Measurements from ENCODE around the gene BNIP3.

BNIP3 gene

GRCh38 chr10:131930586-131931330 lies 51.0 kb downstream of the BNIP3 start:
- no peak overlapping the region for H3K4me3 ChIP-seq (ENCODE audit: insufficient read depth, low read length, poor library complexity, severe bottlenecking)

GRCh38 chr10:131930150-131930549 lies 51.6 kb downstream of the BNIP3 start:
- Histone ChIP-seq H3K27me3 (ENCODE audit: low read length) (no peaks in the 10 kb centered on the region), H3K79me2 (ENCODE audit: insufficient read depth, low read length) (peaks cover 94% of the 10 kb centered on the region), H3K9ac (ENCODE audit: low read length) (no peak overlapping the region), H2AFZ (ENCODE audit: low read depth, low read length, severe bottlenecking) (no peak overlapping the region), H3F3A (ENCODE audit: insufficient read depth) (no peaks in the 10 kb centered on the region), H3K9me3 (ENCODE audit: insufficient read depth, low read length) (no peaks in the 10 kb centered on the region; the same call in 1 of the 2 replicates), H3K36me3 (ENCODE audit: low read length) (no peaks in the 10 kb centered on the region), H4K20me1 (ENCODE audit: low read depth, low read length) (0 out of 2 replicates have a peak, but pooled peaks cover 9% of the 10 kb centered on the region), H3K4me3 (ENCODE audit: insufficient read depth, low read length, poor library complexity, severe bottlenecking) (no peak overlapping the region), H3K4me2 (ENCODE audit: low read depth, low read length, poor library complexity, severe bottlenecking) (no peak overlapping the region), H3K9me2 (replicated peaks; ENCODE audit: insufficient read depth, low read length) (no peaks in the 10 kb centered on the region), H3K27ac (ENCODE audit: low read depth, low read length) (no peak overlapping the region)
- TF ChIP-seq, protein P1, sequence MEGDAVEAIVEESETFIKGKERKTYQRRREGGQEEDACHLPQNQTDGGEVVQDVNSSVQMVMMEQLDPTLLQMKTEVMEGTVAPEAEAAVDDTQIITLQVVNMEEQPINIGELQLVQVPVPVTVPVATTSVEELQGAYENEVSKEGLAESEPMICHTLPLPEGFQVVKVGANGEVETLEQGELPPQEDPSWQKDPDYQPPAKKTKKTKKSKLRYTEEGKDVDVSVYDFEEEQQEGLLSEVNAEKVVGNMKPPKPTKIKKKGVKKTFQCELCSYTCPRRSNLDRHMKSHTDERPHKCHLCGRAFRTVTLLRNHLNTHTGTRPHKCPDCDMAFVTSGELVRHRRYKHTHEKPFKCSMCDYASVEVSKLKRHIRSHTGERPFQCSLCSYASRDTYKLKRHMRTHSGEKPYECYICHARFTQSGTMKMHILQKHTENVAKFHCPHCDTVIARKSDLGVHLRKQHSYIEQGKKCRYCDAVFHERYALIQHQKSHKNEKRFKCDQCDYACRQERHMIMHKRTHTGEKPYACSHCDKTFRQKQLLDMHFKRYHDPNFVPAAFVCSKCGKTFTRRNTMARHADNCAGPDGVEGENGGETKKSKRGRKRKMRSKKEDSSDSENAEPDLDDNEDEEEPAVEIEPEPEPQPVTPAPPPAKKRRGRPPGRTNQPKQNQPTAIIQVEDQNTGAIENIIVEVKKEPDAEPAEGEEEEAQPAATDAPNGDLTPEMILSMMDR (IDR thresholded peaks at IDR 0.05; ENCODE audit: insufficient read depth, low read length, poor library complexity, severe bottlenecking) = no peak
- TF ChIP-seq EZH2phosphoT487 (conservative IDR thresholded peaks at IDR 0.05; ENCODE audit: low read length) = no peak

More at GRCh38 chr10:131930586-131931330, 51.0 kb downstream of the BNIP3 start:
- peaks cover 88% of the 10 kb centered on the region for H3K79me2 ChIP-seq (ENCODE audit: insufficient read depth, low read length)
- H3K27me3 ChIP-seq (ENCODE audit: low read length) = no peaks in the 10 kb centered on the region
- no peaks in the 10 kb centered on the region for H3K9me2 ChIP-seq (replicated peaks; ENCODE audit: insufficient read depth, low read length)
- H3K9ac ChIP-seq (ENCODE audit: low read length) = no peak overlapping the region
- no peak overlapping the region for H3K4me2 ChIP-seq (ENCODE audit: low read depth, low read length, poor library complexity, severe bottlenecking)
- no peak overlapping the region for H2AFZ ChIP-seq (ENCODE audit: low read depth, low read length, severe bottlenecking)
- TF ChIP-seq EZH2phosphoT487 (conservative IDR thresholded peaks at IDR 0.05; ENCODE audit: low read length) = no peak
- TF ChIP-seq, protein P1 (IDR thresholded peaks at IDR 0.05; ENCODE audit: insufficient read depth, low read length, poor library complexity, severe bottlenecking) = no peak
- no peaks in the 10 kb centered on the region for H3K36me3 ChIP-seq (ENCODE audit: low read length)
- H3F3A ChIP-seq (ENCODE audit: insufficient read depth) = no peaks in the 10 kb centered on the region
- H3K9me3 ChIP-seq (ENCODE audit: insufficient read depth, low read length) = no peaks in the 10 kb centered on the region
- H4K20me1 ChIP-seq (ENCODE audit: low read depth, low read length) = 0 out of 2 replicates have a peak, but pooled peaks cover 9% of the 10 kb centered on the region
- no peak overlapping the region for H3K27ac ChIP-seq (ENCODE audit: low read depth, low read length)

DNA sequence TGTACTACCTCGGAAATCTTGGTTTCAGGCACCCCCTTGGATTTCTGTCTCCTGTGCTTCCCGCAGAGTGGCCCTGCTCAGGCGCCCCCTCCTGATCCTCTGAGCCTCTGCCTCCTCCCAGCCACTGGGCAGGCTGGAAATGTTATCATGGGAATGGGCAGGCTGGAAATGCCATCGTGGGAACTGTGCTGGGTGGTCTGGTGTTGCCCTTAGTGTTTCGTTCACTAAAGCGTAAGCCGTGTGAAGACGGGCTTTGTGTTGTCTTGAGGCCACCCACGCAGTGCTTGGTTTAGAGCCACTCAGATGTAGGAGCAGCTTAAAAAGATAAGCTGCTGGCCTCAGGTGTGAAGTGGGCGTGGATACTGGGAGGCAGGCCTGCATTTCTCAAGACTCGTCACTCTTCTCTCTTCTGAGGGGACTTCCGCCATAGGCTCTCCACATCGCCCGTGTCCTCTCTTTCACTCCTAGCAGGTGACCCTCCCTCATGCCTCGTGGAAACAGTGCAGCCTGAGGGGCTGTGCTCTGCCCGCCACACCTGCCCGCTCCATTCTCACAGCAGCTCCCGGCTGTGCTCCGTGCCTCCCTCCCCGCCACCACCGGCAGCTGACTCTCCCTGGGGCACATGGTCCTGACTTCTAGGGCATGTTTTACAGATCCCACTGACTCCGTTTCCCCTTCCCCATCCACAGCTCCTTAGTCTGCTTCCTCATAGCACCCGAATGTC lies 52.4 kb downstream of the BNIP3 start:
- Histone ChIP-seq H3K9me2 (replicated peaks; ENCODE audit: insufficient read depth, low read length) (no peaks in the 10 kb centered on the region), H3K9ac (ENCODE audit: low read length) (no peak overlapping the region), H3K79me2 (ENCODE audit: insufficient read depth, low read length) (peaks cover 99% of the 10 kb centered on the region), H3K4me3 (ENCODE audit: insufficient read depth, low read length, poor library complexity, severe bottlenecking) (no peak overlapping the region), H4K20me1 (ENCODE audit: low read depth, low read length) (0 out of 2 replicates have a peak, but pooled peaks cover 9% of the 10 kb centered on the region), H3K9me3 (ENCODE audit: insufficient read depth, low read length) (peaks cover 2% of the 10 kb centered on the region; the same call in 1 of the 2 replicates), H2AFZ (ENCODE audit: low read depth, low read length, severe bottlenecking) (no peak overlapping the region), H3K36me3 (ENCODE audit: low read length) (peaks cover 4% of the 10 kb centered on the region; the same call in 1 of the 2 replicates), H3F3A (ENCODE audit: insufficient read depth) (no peaks in the 10 kb centered on the region), H3K27me3 (ENCODE audit: low read length) (no peaks in the 10 kb centered on the region), H3K4me2 (ENCODE audit: low read depth, low read length, poor library complexity, severe bottlenecking) (no peak overlapping the region), H3K27ac (ENCODE audit: low read depth, low read length) (no peak overlapping the region)
- no peak for TF ChIP-seq EZH2phosphoT487 (conservative IDR thresholded peaks at IDR 0.05; ENCODE audit: low read length)
- TF ChIP-seq, protein P1 (IDR thresholded peaks at IDR 0.05; ENCODE audit: insufficient read depth, low read length, poor library complexity, severe bottlenecking) = no peak
